ENCODE data around the gene CBLB.
A peak's percentile ranks its signal among the peaks of the same experiment; 100 is the strongest.

The CBLB gene

DNA sequence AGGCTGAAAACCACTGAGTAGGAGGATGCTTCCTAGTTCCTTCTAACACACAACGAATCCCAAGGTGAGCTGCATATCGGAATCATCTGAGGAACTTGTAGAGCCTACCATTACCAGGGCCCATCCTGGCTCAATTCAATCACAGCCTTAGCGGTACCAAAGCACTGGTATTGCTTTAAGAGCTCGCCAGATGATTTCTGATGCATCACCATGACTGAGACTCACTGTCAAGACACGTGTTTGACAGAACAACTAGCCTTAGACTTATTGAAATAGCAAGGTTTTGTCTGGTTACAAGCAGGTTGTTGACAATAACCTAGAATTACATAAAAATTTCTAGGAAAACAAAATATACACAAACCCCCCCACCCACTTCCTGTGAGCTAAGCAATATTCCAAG lies 68.5 kb downstream of the CBLB start:
- no peak for DNase-seq (ENCODE audit: low read depth, low spot score)
- H3K4me3 ChIP-seq (ENCODE audit: low read depth, low read length) = no peak overlapping the region
- POLR2A ChIA-PET = no interaction called here
- no peak for TF ChIP-seq CTCF (IDR thresholded peaks at IDR 0.05; ENCODE audit: insufficient read depth, low read length, missing control alignments)
- CTCF ChIA-PET = no interaction called here

DNA sequence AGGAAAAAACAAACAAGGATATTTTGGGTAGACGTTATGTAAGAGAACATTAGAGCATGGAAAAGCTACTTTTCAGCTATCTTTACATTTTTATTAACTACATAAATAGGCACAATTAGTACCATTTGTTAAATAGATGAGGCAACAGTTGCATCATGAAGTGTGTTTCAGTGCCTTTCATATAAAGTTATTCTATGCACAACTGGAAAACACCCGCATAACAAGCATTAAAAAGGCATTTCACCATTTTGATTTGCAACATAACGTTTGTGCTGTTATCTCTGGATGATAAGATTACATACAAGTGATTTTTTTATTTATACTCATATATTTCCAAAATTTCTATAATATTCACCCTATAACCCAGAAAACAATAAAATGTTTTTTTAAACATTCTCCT lies 69.5 kb downstream of the CBLB start:
- no peak for TF ChIP-seq CTCF (IDR thresholded peaks at IDR 0.05; ENCODE audit: insufficient read depth, low read length, missing control alignments)
- H3K4me3 ChIP-seq (ENCODE audit: low read depth, low read length) = no peak overlapping the region
- DNase-seq (ENCODE audit: low read depth, low spot score) = no peak
- ChIA-PET POLR2A (no interaction called here), CTCF (no interaction called here)

GRCh38 chr3:105798381-105798934 lies 70.4 kb downstream of the CBLB start:
- no peak overlapping the region for H3K4me3 ChIP-seq (ENCODE audit: low read depth, low read length)
- no peak for DNase-seq (ENCODE audit: low read depth, low spot score)
- ChIA-PET CTCF (no interaction called here), POLR2A (no interaction called here)
- no peak for TF ChIP-seq CTCF (IDR thresholded peaks at IDR 0.05; ENCODE audit: insufficient read depth, low read length, missing control alignments)

GRCh38 chr3:105793040-105793439 lies 75.8 kb downstream of the CBLB start:
- CTCF ChIA-PET = no interaction called here
- POLR2A ChIA-PET = no interaction called here
- no peak for TF ChIP-seq CTCF (IDR thresholded peaks at IDR 0.05; ENCODE audit: insufficient read depth, low read length, missing control alignments)
- no peak for DNase-seq (ENCODE audit: low read depth, low spot score)
- no peak overlapping the region for H3K4me3 ChIP-seq (ENCODE audit: low read depth, low read length)

DNA sequence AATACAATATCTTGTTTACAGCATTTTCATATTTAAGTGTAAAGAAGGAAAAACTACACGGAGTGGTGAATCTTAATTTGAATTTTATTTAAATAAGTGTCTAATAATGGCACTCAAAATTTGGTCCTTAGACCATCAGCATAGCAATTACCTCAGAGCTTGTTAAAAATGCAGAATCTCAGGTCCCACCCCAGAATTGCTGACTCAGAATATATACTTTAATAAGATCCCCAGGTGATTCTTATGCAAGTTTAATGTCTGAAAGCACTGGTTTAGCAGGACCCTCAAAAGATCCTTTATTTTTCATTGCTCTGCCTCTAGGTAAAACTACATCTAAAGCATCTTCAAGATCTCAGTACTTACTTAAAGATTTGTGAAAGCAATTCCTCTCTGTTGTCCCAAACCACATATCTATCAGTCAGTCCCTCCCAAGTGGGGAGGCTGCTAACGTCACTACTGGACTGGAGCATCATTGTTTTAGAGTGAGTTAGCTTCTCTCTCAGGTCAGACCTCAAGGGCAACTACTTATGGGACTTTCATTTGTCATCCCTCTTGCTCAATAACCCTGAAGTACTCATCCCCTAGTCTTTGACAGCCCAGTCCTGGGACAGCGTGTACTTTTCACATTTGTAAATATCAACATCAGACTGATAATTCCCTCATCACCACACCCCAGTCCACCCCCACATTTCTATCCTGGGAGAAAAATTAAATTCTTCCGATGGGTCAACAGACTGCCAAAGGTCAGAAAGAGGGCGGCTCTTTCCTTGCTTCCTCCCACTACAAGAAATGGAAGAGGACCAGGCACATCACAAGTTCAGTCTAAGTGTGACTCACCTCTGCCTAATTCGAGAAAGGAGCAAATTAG lies 76.7 kb downstream of the CBLB start:
- no peak overlapping the region for H3K4me3 ChIP-seq (ENCODE audit: low read depth, low read length)
- POLR2A ChIA-PET = no interaction called here
- DNase-seq (ENCODE audit: low read depth, low spot score) = peak; percentile 78
- CTCF ChIA-PET = no interaction called here
- TF ChIP-seq CTCF (IDR thresholded peaks at IDR 0.05; ENCODE audit: insufficient read depth, low read length, missing control alignments) = no peak

- peak; percentile 31 for DNase-seq (ENCODE audit: low read depth, low spot score)
- POLR2A ChIA-PET = no interaction called here
- TF ChIP-seq CTCF (IDR thresholded peaks at IDR 0.05; ENCODE audit: insufficient read depth, low read length, missing control alignments) = no peak
- no peak overlapping the region for H3K4me3 ChIP-seq (ENCODE audit: low read depth, low read length)
- CTCF ChIA-PET = no interaction called here
These were observed 77.7 kb downstream of the CBLB start for GRCh38 chr3:105791131-105791530.

Measured in AG04449 (cell line).